DND-41 (cell line): ENCODE data around the gene SERINC3.

Experiments used
- CTCF ChIP-seq: IDR thresholded peaks from 2 replicates; pipeline ENCODE4 v1.5.1; 2012; ENCODE audit warnings: borderline replicate concordance, low read length, moderate library complexity, mild to moderate bottlenecking; ENCODE audit not compliant: poor library complexity, severe bottlenecking; ENCODE audit errors: extremely low read depth
- EZH2 ChIP-seq: IDR thresholded peaks from 3 replicates; pipeline ENCODE4 v1.6.1; 2012; ENCODE audit warnings: borderline replicate concordance, low read depth, mild to moderate bottlenecking, moderate library complexity, low read length, inconsistent platforms; ENCODE audit not compliant: severe bottlenecking

GRCh38 chr20:44552050-44552449 is 30.2 kb upstream of the SERINC3 start:
- no peak for TF ChIP-seq CTCF
- no peak for TF ChIP-seq EZH2
